Esophagus muscularis mucosa (tissue), 3 donors: ENCODE measurements around the gene UBL4B.

Experiments used
- POLR2A ChIP-seq: fragments of 450-650 bp; IDR thresholded peaks from one replicate; pipeline ENCODE4 v1.6.1; 2017; ENCODE audit warnings: antibody characterized with exemption, moderate library complexity, mild to moderate bottlenecking, low read depth
- TF ChIP-seq, protein P1 (sequence below), 3 experiments: fragments of 200-600 bp in 2 of 3; fragments of 450-650 bp in 1 of 3; sonication (generic) in 2 of 3; IDR thresholded peaks; one replicate each; pipeline ENCODE4 v1.5.1; 2017 to 2019; ENCODE audit warnings: antibody characterized with exemption in 3 of 3, mild to moderate bottlenecking in 2 of 3, moderate library complexity in 1 of 3

GRCh38 chr1:110119843-110120242 lies 7.6 kb downstream of the UBL4B start:
- TF ChIP-seq, protein P1, sequence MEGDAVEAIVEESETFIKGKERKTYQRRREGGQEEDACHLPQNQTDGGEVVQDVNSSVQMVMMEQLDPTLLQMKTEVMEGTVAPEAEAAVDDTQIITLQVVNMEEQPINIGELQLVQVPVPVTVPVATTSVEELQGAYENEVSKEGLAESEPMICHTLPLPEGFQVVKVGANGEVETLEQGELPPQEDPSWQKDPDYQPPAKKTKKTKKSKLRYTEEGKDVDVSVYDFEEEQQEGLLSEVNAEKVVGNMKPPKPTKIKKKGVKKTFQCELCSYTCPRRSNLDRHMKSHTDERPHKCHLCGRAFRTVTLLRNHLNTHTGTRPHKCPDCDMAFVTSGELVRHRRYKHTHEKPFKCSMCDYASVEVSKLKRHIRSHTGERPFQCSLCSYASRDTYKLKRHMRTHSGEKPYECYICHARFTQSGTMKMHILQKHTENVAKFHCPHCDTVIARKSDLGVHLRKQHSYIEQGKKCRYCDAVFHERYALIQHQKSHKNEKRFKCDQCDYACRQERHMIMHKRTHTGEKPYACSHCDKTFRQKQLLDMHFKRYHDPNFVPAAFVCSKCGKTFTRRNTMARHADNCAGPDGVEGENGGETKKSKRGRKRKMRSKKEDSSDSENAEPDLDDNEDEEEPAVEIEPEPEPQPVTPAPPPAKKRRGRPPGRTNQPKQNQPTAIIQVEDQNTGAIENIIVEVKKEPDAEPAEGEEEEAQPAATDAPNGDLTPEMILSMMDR (IDR thresholded peaks at IDR 0.05), result no peak
- TF ChIP-seq POLR2A, result no peak
